GM12872 (cell line): ENCODE data around the gene WDR33.

Source experiments
- TF ChIP-seq, protein P1 (sequence below): IDR thresholded peaks from 3 replicates; pipeline ENCODE4 v1.5.1; 2011; ENCODE audit warnings: low read depth, mild to moderate bottlenecking, low read length, moderate library complexity; ENCODE audit not compliant: insufficient read depth

WDR33 gene

DNA sequence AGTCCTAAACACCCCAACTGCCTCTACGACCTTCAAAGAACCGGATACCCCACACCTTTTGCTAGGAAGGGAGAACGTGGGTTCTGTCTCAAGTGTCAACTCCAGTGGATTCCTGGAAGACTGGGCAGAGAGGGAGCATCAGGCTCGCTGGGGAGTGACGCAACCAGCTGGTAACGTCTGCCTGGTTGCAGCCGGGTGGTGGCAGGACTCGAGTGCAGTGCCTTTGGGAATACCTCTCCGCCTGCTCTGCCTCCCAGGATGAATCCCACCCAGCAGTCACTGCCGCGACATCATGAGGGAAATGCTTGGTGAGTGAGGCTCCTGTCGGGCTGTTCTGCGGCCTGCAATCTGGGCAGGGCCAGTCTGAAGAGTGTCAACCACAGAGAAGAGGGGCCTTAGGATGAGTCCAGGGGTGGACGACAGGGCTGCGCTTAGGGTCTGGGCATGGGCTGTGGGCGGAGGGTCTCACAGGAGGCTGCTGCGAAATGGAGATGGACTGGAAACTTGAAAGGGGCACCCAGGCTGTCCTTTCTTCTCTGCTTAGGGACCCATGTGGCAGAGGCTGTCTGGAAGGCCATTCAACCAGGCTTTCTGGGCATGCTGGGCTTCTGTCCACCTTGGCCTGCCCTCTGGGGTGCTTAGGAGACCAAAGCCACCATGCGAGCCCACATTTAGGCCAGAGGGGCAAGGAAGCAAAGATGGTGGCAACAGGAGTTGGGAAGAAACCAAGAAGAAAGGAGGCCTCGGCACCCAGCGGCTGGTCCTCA is 152.1 kb downstream of the WDR33 start:
- TF ChIP-seq, protein P1, sequence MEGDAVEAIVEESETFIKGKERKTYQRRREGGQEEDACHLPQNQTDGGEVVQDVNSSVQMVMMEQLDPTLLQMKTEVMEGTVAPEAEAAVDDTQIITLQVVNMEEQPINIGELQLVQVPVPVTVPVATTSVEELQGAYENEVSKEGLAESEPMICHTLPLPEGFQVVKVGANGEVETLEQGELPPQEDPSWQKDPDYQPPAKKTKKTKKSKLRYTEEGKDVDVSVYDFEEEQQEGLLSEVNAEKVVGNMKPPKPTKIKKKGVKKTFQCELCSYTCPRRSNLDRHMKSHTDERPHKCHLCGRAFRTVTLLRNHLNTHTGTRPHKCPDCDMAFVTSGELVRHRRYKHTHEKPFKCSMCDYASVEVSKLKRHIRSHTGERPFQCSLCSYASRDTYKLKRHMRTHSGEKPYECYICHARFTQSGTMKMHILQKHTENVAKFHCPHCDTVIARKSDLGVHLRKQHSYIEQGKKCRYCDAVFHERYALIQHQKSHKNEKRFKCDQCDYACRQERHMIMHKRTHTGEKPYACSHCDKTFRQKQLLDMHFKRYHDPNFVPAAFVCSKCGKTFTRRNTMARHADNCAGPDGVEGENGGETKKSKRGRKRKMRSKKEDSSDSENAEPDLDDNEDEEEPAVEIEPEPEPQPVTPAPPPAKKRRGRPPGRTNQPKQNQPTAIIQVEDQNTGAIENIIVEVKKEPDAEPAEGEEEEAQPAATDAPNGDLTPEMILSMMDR = no peak

DNA sequence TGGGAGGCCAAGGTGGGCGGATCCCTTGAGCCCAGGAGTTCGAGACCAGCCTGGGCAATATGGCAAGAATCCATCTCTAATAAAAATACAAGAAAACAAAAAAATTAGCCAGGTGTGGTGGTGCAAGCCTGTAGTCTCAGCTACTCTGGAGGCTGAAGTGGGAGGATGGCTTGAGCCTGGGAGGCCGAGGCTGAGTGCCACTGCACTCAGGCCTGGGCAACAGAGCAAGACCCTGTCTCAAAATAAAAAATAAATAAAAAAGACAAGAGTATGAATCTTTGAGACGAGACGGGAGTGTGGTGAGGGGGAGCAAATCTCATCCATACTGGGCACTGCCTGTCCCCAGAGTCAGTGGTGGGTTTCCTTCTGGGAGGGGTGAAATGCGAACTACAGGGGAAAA is 152.8 kb downstream of the WDR33 start:
- TF ChIP-seq, protein P1 = no peak

- TF ChIP-seq, protein P1 = no peak
Observed at GRCh38 chr2:127657232-127657595, 153.8 kb downstream of the WDR33 start.

- TF ChIP-seq, protein P1 = no peak
Observed at GRCh38 chr2:127656569-127657231, 154.3 kb downstream of the WDR33 start.

GRCh38 chr2:127655209-127656073 is 155.5 kb downstream of the WDR33 start:
- TF ChIP-seq, protein P1 = no peak

DNA sequence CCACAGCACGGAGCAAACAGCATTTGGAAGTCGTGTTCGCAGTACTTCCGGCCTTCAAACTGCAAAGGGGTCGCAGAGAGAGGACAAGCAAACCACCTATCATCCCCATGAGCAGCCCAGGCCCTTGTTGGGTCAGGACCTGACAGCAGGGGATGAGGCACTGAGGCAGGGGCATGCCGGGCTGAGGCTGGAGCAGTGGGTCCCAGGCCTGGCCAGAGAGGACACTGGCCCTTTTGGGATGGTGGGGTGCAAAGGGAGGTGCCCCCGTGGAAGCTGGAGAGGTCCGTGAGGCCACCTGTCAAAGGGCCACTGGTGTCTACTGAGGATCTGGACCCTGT is 156.2 kb downstream of the WDR33 start:
- TF ChIP-seq, protein P1 = no peak
